GM12878 (cell line): ENCODE measurements around the gene HMCN2. TPM values are rescaled to one million over a fixed set of nuclear protein-coding genes. Genes with fewer than 3 reads are reported as not detected.

ENCODE experiments used
- ATAC-seq: fragments of 200-7000 bp; cut with Tn5 transposase; 3 replicates; pipeline ENCODE4 v1.9.1; 2020; ENCODE audit warnings: mild to moderate bottlenecking, moderate library complexity
- BruUV-seq: library from RNA; stranded (reverse); fragments of 400-500 nt; replicated peaks from 2 replicates; lab custom pipeline; 2021; lab: Mats Ljungman, UMichigan
- CTCF ChIA-PET: fragments of 300-600 bp; sonication (Branson Sonifier 250); formaldehyde crosslinking; extraction: SDS; loops from one replicate; lab custom pipeline; 2021; ENCODE audit warnings: inconsistent platforms; lab: Yijun Ruan, JAX
- POLR2A ChIA-PET: fragments of 350-600 bp; formaldehyde crosslinking; extraction: SDS; loops from one replicate; lab custom pipeline; 2021; ENCODE audit warnings: inconsistent platforms; lab: Charles Lee
- RAD21 ChIA-PET: fragments of 300-600 bp; sonication (Branson Sonifier 250); formaldehyde crosslinking; loops from one replicate; lab custom pipeline; 2023; ENCODE audit warnings: antibody characterized with exemption; ENCODE audit not compliant: unreplicated experiment; lab: Charles Lee
- SMC1A ChIA-PET: fragments of 300-600 bp; sonication (Branson Sonifier 250); formaldehyde crosslinking; loops from one replicate; lab custom pipeline; 2023; ENCODE audit not compliant: unreplicated experiment, uncharacterized antibody; lab: Charles Lee
- DNase-seq: peaks from one replicate; pipeline ENCODE4 v3.0.0-alpha.2; 2011; ENCODE audit warnings: low read depth, low spot score
- FAIRE-seq: peaks from 3 replicates; lab custom pipeline; 2011; peaks lifted over from hg19 to GRCh38; lab: Jason Lieb, UNC
- H2AFZ ChIP-seq: 2 replicates; pipeline ENCODE4 v1.6.0; 2011; ENCODE audit warnings: low read depth, low read length, control low read depth; ENCODE audit not compliant: control insufficient read depth
- H3K27ac ChIP-seq: 2 replicates; pipeline ENCODE4 v1.5.1; 2011; ENCODE audit warnings: control low read depth; ENCODE audit not compliant: control insufficient read depth, insufficient read depth
- H3K27me3 ChIP-seq, 2 experiments: replicated peaks in 1 of 2; 2 replicates each; pipeline versions ENCODE4 v1.6.0 to v1.6.1; 2011; ENCODE audit warnings: low read length in 1 of 2; ENCODE audit not compliant: control insufficient read depth in 2 of 2, insufficient read depth in 2 of 2
- H3K36me3 ChIP-seq, 2 experiments: 2 replicates each; pipeline ENCODE4 v1.5.1; 2011; ENCODE audit warnings: low read length in 1 of 2; ENCODE audit not compliant: control insufficient read depth in 2 of 2, insufficient read depth in 2 of 2
- H3K4me1 ChIP-seq: 2 replicates; pipeline ENCODE4 v1.6.1; 2011; ENCODE audit warnings: mild to moderate bottlenecking, low read length, moderate library complexity, mixed read lengths; ENCODE audit not compliant: control insufficient read depth, insufficient read depth
- H3K4me2 ChIP-seq: 2 replicates; pipeline ENCODE4 v1.6.0; 2011; ENCODE audit warnings: control low read depth; ENCODE audit not compliant: control insufficient read depth, insufficient read depth
- H3K4me3 ChIP-seq: fragments of 200-600 bp; sonication (generic); 2 replicates; pipeline ENCODE4 v1.5.1; 2016
- H3K79me2 ChIP-seq: 2 replicates; pipeline ENCODE4 v1.6.0; 2011; ENCODE audit warnings: low read length; ENCODE audit not compliant: control insufficient read depth, insufficient read depth
- H3K9ac ChIP-seq: 2 replicates; pipeline ENCODE4 v1.8.0; 2011; ENCODE audit warnings: low read length, control low read depth, mixed read lengths; ENCODE audit not compliant: control insufficient read depth, insufficient read depth
- H3K9me3 ChIP-seq: replicated peaks from 3 replicates; pipeline ENCODE4 v1.5.1; 2011; ENCODE audit warnings: mild to moderate bottlenecking, low read length; ENCODE audit not compliant: control insufficient read depth, insufficient read depth
- H4K20me1 ChIP-seq: 2 replicates; pipeline ENCODE4 v1.6.0; 2011; ENCODE audit not compliant: control insufficient read depth, insufficient read depth
- ASH2L ChIP-seq: fragments of 300-600, 200-600 bp; sonication (generic); IDR thresholded peaks from 2 replicates; pipeline ENCODE4 v1.6.1; 2017; ENCODE audit warnings: low read depth, mild to moderate bottlenecking, borderline replicate concordance
- CHD4 ChIP-seq: fragments of 200-600 bp; sonication (generic); IDR thresholded peaks from 2 replicates; pipeline ENCODE4 v1.6.1; 2016; ENCODE audit warnings: mild to moderate bottlenecking
- CTCF ChIP-seq, 3 experiments: IDR thresholded peaks in 2 of 3; conservative IDR thresholded peaks in 1 of 3; 2 replicates each; pipeline ENCODE4 v1.5.1; 2011; ENCODE audit warnings: low read depth in 3 of 3, low read length in 3 of 3, mild to moderate bottlenecking in 3 of 3, control low read depth in 2 of 3, moderate library complexity in 2 of 3, inconsistent platforms in 1 of 3, mixed read lengths in 1 of 3; ENCODE audit not compliant: control insufficient read depth in 2 of 3, insufficient read depth in 1 of 3; ENCODE audit errors: extremely low read depth in 1 of 3
- EED ChIP-seq: sonication (generic); IDR thresholded peaks from 2 replicates; pipeline ENCODE4 v1.6.1; 2016; ENCODE audit warnings: antibody characterized with exemption, low read depth
- ETV6 ChIP-seq, 2 experiments: fragments of 450-650 bp in 1 of 2; IDR thresholded peaks in 1 of 2; conservative IDR thresholded peaks in 1 of 2; 2 replicates each; pipeline ENCODE4 v1.6.1; 2014; ENCODE audit warnings: antibody characterized with exemption in 1 of 2, borderline replicate concordance in 1 of 2, low read depth in 1 of 2, mild to moderate bottlenecking in 1 of 2, moderate library complexity in 1 of 2
- FOXK2 ChIP-seq: fragments of 450-650 bp; IDR thresholded peaks from 2 replicates; pipeline ENCODE4 v1.6.1; 2017; ENCODE audit warnings: mild to moderate bottlenecking, moderate library complexity
- GATAD2B ChIP-seq: fragments of 450-650 bp; conservative IDR thresholded peaks from 2 replicates; pipeline ENCODE4 v1.6.1; 2017; ENCODE audit warnings: low read depth, mild to moderate bottlenecking, moderate library complexity
- NFXL1 ChIP-seq: fragments of 450-650 bp; IDR thresholded peaks from 2 replicates; pipeline ENCODE4 v1.6.1; 2017; ENCODE audit warnings: antibody characterized with exemption, mild to moderate bottlenecking, borderline replicate concordance
- PAX5 ChIP-seq: IDR thresholded peaks from 2 replicates; pipeline ENCODE4 v1.6.1; 2011; ENCODE audit warnings: low read depth, low read length, borderline replicate concordance
- POU2F2 ChIP-seq: IDR thresholded peaks from 3 replicates; pipeline ENCODE4 v1.6.1; 2011; ENCODE audit warnings: low read depth, mild to moderate bottlenecking, low read length, borderline replicate concordance
- WRNIP1 ChIP-seq: IDR thresholded peaks from 2 replicates; pipeline ENCODE4 v1.6.1; 2011; ENCODE audit warnings: low read depth, low read length, improper control_type of control experiment, borderline replicate concordance
- YBX1 ChIP-seq: fragments of 450-650 bp; IDR thresholded peaks from 2 replicates; pipeline ENCODE4 v1.6.1; 2016; ENCODE audit warnings: antibody characterized with exemption
- ZBED1 ChIP-seq: IDR thresholded peaks from 2 replicates; pipeline ENCODE4 v1.6.1; 2016; ENCODE audit warnings: borderline replicate concordance
- ZNF384 ChIP-seq: IDR thresholded peaks from 2 replicates; pipeline ENCODE4 v1.6.1; 2012; ENCODE audit warnings: low read depth, mild to moderate bottlenecking, low read length, improper control_type of control experiment, borderline replicate concordance
- WGBS: methylation state at CpG from one replicate; pipeline ENCODE4 v1.1.6; 2016; ENCODE audit warnings: low lambda C conversion rate; ENCODE audit not compliant: insufficient replicate concordance, insufficient coverage; ENCODE audit errors: missing lambda C conversion rate; 5-methylcytosine and 5-hydroxymethylcytosine counted together
- in situ Hi-C: fragments of 300-500 bp; cut with MboI; formaldehyde crosslinking; loops from 9 replicates; pipeline ENCODE4 v1.14.3; 2018; ENCODE audit warnings: mixed read lengths
- intact Hi-C: fragments of 100-400 bp; cut with micrococcal nuclease; formaldehyde crosslinking; loops from one replicate; pipeline ENCODE4 v1.14.2; 2022; ENCODE audit not compliant: unreplicated experiment
- polyA plus RNA-seq, 11 experiments: library from polyadenylated mRNA; depleted of rRNA in 4 of 11; unstranded in 6 of 11; stranded (reverse) in 5 of 11; fragments of >200 nt; fragmentation: Nextera tagmentation in 4 of 11; fragmentation: Illumina TruSeq in 1 of 11; extraction: Ambion mirVana in 4 of 11; extraction: Trizol in 1 of 11; gene quantifications; 1 replicate in 1 of 11; 2 replicates in 10 of 11; pipeline versions ENCODE4 v1.2.1 to v1.2.3, GENCODE V29; 2011 to 2016; ENCODE audit warnings: inconsistent platforms in 2 of 11, missing spikeins in 2 of 11, low read depth in 1 of 11
- total RNA-seq, 4 experiments: library from RNA; depleted of rRNA in 3 of 4; stranded (reverse); fragments of >200 nt in 3 of 4; fragmentation: Illumina TruSeq in 1 of 4; extraction: Trizol in 1 of 4; gene quantifications; 2 replicates each; pipeline versions ENCODE4 v1.2.1 to v1.2.3, GENCODE V29; 2013 to 2021
- TF ChIP-seq, protein P1 (sequence below): fragments of 450-650 bp; IDR thresholded peaks from 2 replicates; pipeline ENCODE4 v1.6.1; 2017; ENCODE audit warnings: mild to moderate bottlenecking, moderate library complexity

The HMCN2 gene
- total and polyA plus RNA-seq, 10 of the 15 experiments (the other 5 are each of a cell fraction or from before 2014, with no cell fraction given), result 0.04 TPM; not detected in 9

GRCh38 chr9:130301483-130302286, 36.1 kb downstream of the HMCN2 start:
- Histone ChIP-seq H3K9me3 (no peaks in the 10 kb centered on the region), H3K4me2 (no peak overlapping the region), H3K79me2 (no peaks in the 10 kb centered on the region), H3K9ac (no peak overlapping the region), H3K4me1 (no peaks in the 10 kb centered on the region), H2AFZ (no peak overlapping the region), H4K20me1 (no peaks in the 10 kb centered on the region), H3K4me3 (no peak overlapping the region), H3K27me3 (peaks cover 0 to 2% of the 10 kb centered on the region in 2 experiments; a peak in 2 of 4 replicates), H3K36me3 (no peaks in the 10 kb centered on the region), H3K27ac (no peak overlapping the region)
- ChIA-PET SMC1A (interaction anchor here (0.6 kb wide), 1 partner anchor 1455 kb away, joined by 3 read pairs; no protein-coding TSS in a partner anchor), RAD21 (no interaction called here), CTCF (no interaction called here), POLR2A (interaction anchor here (0.7 kb wide), 1 partner anchor 13 kb away, joined by 4 read pairs; no protein-coding TSS in a partner anchor)
- intact Hi-C loops, result no loop called here
- WGBS, result 21% methylated on average over 14 of the region's 18 CpGs
- no peak for DNase-seq
- ATAC-seq, result no peak
- in situ Hi-C loops, result no loop called here
- BruUV-seq, result no TSS peak
- no peak for FAIRE-seq
- TF ChIP-seq CHD4 (no peak), ZBED1 (no peak), CTCF (IDR thresholded peaks at IDR 0.05 in 2 of 3, conservative IDR thresholded peaks at IDR 0.05 in 1 of 3; ENCODE audit: control insufficient read depth in 2 of 3, extremely low read depth in 1 of 3, insufficient read depth in 1 of 3, low read depth in 3 of 3, low read length in 3 of 3) (no peak), NFXL1 (no peak), ZNF384 (no peak), YBX1 (no peak), ETV6 (conservative IDR thresholded peaks at IDR 0.05 in 1 of 2, IDR thresholded peaks at IDR 0.05 in 1 of 2; ENCODE audit: borderline replicate concordance in 1 of 2, low read depth in 1 of 2) (no peak), EED (no peak), POU2F2 (no peak), ASH2L (no peak), PAX5 (no peak), FOXK2 (no peak), GATAD2B (no peak), WRNIP1 (no peak)
- TF ChIP-seq, protein P1, sequence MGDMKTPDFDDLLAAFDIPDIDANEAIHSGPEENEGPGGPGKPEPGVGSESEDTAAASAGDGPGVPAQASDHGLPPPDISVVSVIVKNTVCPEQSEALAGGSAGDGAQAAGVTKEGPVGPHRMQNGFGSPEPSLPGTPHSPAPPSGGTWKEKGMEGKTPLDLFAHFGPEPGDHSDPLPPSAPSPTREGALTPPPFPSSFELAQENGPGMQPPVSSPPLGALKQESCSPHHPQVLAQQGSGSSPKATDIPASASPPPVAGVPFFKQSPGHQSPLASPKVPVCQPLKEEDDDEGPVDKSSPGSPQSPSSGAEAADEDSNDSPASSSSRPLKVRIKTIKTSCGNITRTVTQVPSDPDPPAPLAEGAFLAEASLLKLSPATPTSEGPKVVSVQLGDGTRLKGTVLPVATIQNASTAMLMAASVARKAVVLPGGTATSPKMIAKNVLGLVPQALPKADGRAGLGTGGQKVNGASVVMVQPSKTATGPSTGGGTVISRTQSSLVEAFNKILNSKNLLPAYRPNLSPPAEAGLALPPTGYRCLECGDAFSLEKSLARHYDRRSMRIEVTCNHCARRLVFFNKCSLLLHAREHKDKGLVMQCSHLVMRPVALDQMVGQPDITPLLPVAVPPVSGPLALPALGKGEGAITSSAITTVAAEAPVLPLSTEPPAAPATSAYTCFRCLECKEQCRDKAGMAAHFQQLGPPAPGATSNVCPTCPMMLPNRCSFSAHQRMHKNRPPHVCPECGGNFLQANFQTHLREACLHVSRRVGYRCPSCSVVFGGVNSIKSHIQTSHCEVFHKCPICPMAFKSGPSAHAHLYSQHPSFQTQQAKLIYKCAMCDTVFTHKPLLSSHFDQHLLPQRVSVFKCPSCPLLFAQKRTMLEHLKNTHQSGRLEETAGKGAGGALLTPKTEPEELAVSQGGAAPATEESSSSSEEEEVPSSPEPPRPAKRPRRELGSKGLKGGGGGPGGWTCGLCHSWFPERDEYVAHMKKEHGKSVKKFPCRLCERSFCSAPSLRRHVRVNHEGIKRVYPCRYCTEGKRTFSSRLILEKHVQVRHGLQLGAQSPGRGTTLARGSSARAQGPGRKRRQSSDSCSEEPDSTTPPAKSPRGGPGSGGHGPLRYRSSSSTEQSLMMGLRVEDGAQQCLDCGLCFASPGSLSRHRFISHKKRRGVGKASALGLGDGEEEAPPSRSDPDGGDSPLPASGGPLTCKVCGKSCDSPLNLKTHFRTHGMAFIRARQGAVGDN, result no peak
